ENCODE measurements around the gene HTRA2.

HTRA2 gene

GRCh38 chr2:74562126-74562775 lies 32.5 kb downstream of the HTRA2 start:
- Histone ChIP-seq H3K79me2 (ENCODE audit: low read length) (no peaks in the 10 kb centered on the region), H3K4me2 (ENCODE audit: low read length) (no peak overlapping the region), H2AFZ (ENCODE audit: low read depth, low read length) (no peak overlapping the region), H4K20me1 (ENCODE audit: insufficient read depth, low read length) (no peaks in the 10 kb centered on the region), H3K9ac (ENCODE audit: low read length) (no peak overlapping the region), H3K4me1 (ENCODE audit: low read length) (peaks cover 10% of the 10 kb centered on the region), H3K4me3 (ENCODE audit: low read length) (no peak overlapping the region), H3K27me3 (ENCODE audit: low read depth, low read length) (peaks cover 12% of the 10 kb centered on the region), H3K27ac (ENCODE audit: low read length) (no peak overlapping the region), H3K36me3 (replicated peaks; ENCODE audit: low read depth, low read length) (no peaks in the 10 kb centered on the region), H3K9me3 (ENCODE audit: insufficient read depth, low read length) (no peaks in the 10 kb centered on the region)
- TF ChIP-seq CTCF (IDR thresholded peaks at IDR 0.05; ENCODE audit: low read depth, low read length) (no peak), EZH2phosphoT487 (IDR thresholded peaks at IDR 0.05; ENCODE audit: low read depth) (no peak)

GRCh38 chr2:74564222-74564621 lies 34.5 kb downstream of the HTRA2 start:
- peaks cover 15% of the 10 kb centered on the region for H3K27me3 ChIP-seq (ENCODE audit: low read depth, low read length)
- H3K79me2 ChIP-seq (ENCODE audit: low read length), result no peaks in the 10 kb centered on the region
- H3K27ac ChIP-seq (ENCODE audit: low read length), result no peak overlapping the region
- no peak overlapping the region for H3K4me2 ChIP-seq (ENCODE audit: low read length)
- no peaks in the 10 kb centered on the region for H3K9me3 ChIP-seq (ENCODE audit: insufficient read depth, low read length)
- no peak overlapping the region for H3K9ac ChIP-seq (ENCODE audit: low read length)
- no peaks in the 10 kb centered on the region for H4K20me1 ChIP-seq (ENCODE audit: insufficient read depth, low read length)
- TF ChIP-seq CTCF (IDR thresholded peaks at IDR 0.05; ENCODE audit: low read depth, low read length) (no peak), EZH2phosphoT487 (IDR thresholded peaks at IDR 0.05; ENCODE audit: low read depth) (no peak)
- H3K4me3 ChIP-seq (ENCODE audit: low read length), result no peak overlapping the region
- H3K36me3 ChIP-seq (replicated peaks; ENCODE audit: low read depth, low read length), result no peaks in the 10 kb centered on the region
- H3K4me1 ChIP-seq (ENCODE audit: low read length), result peaks cover 12% of the 10 kb centered on the region
- H2AFZ ChIP-seq (ENCODE audit: low read depth, low read length), result no peak overlapping the region

GRCh38 chr2:74566076-74566753 lies 36.5 kb downstream of the HTRA2 start:
- TF ChIP-seq CTCF (IDR thresholded peaks at IDR 0.05; ENCODE audit: low read depth, low read length) (no peak), EZH2phosphoT487 (IDR thresholded peaks at IDR 0.05; ENCODE audit: low read depth) (no peak)
- Histone ChIP-seq H4K20me1 (ENCODE audit: insufficient read depth, low read length) (no peaks in the 10 kb centered on the region), H3K9ac (ENCODE audit: low read length) (no peak overlapping the region), H3K36me3 (replicated peaks; ENCODE audit: low read depth, low read length) (no peaks in the 10 kb centered on the region), H3K27me3 (ENCODE audit: low read depth, low read length) (peaks cover 7% of the 10 kb centered on the region), H3K9me3 (ENCODE audit: insufficient read depth, low read length) (no peaks in the 10 kb centered on the region), H3K4me3 (ENCODE audit: low read length) (peak overlapping the region; percentile 24; the same call in 1 of the 2 replicates), H3K79me2 (ENCODE audit: low read length) (no peaks in the 10 kb centered on the region), H3K4me1 (ENCODE audit: low read length) (peaks cover 24% of the 10 kb centered on the region), H2AFZ (ENCODE audit: low read depth, low read length) (peak overlapping the region; percentile 22; the same call in 1 of the 2 replicates), H3K27ac (ENCODE audit: low read length) (0 out of 2 replicates have a peak overlapping the region, but pooled peaks have one; percentile 10), H3K4me2 (ENCODE audit: low read length) (peak overlapping the region; percentile 62)

- no peak overlapping the region for H3K9ac ChIP-seq (ENCODE audit: low read length)
- peak overlapping the region; percentile 62 for H3K4me2 ChIP-seq (ENCODE audit: low read length)
- no peaks in the 10 kb centered on the region for H4K20me1 ChIP-seq (ENCODE audit: insufficient read depth, low read length)
- peaks cover 29% of the 10 kb centered on the region for H3K4me1 ChIP-seq (ENCODE audit: low read length)
- peak overlapping the region; percentile 22; the same call in 1 of the 2 replicates for H2AFZ ChIP-seq (ENCODE audit: low read depth, low read length)
- H3K79me2 ChIP-seq (ENCODE audit: low read length), result no peaks in the 10 kb centered on the region
- H3K4me3 ChIP-seq (ENCODE audit: low read length), result peak overlapping the region; percentile 24; the same call in 1 of the 2 replicates
- H3K27me3 ChIP-seq (ENCODE audit: low read depth, low read length), result peaks cover 4% of the 10 kb centered on the region; the same call in 1 of the 2 replicates
- no peaks in the 10 kb centered on the region for H3K36me3 ChIP-seq (replicated peaks; ENCODE audit: low read depth, low read length)
- H3K9me3 ChIP-seq (ENCODE audit: insufficient read depth, low read length), result no peaks in the 10 kb centered on the region
- H3K27ac ChIP-seq (ENCODE audit: low read length), result 0 out of 2 replicates have a peak overlapping the region, but pooled peaks have one; percentile 10
- no peak for TF ChIP-seq CTCF (IDR thresholded peaks at IDR 0.05; ENCODE audit: low read depth, low read length)
- TF ChIP-seq EZH2phosphoT487 (IDR thresholded peaks at IDR 0.05; ENCODE audit: low read depth), result no peak
These were observed 37.0 kb downstream of the HTRA2 start for GRCh38 chr2:74566754-74567085.
